GM12875 (cell line): ENCODE measurements around the gene STAMBPL1.

Experiments used
- H3K4me3 ChIP-seq: one replicate; pipeline ENCODE4 v1.5.1; 2011; ENCODE audit warnings: low read depth, low read length, control low read depth
- CTCF ChIP-seq: IDR thresholded peaks from 2 replicates; pipeline ENCODE4 v1.5.1; 2011; ENCODE audit warnings: low read depth, mild to moderate bottlenecking, control low read depth, inconsistent platforms, low read length, moderate library complexity, borderline replicate concordance; ENCODE audit not compliant: insufficient read depth

Gene STAMBPL1

GRCh38 chr10:88854684-88855083 lies 25.4 kb upstream of the STAMBPL1 start:
- no peak overlapping the region for H3K4me3 ChIP-seq
- no peak for TF ChIP-seq CTCF

DNA sequence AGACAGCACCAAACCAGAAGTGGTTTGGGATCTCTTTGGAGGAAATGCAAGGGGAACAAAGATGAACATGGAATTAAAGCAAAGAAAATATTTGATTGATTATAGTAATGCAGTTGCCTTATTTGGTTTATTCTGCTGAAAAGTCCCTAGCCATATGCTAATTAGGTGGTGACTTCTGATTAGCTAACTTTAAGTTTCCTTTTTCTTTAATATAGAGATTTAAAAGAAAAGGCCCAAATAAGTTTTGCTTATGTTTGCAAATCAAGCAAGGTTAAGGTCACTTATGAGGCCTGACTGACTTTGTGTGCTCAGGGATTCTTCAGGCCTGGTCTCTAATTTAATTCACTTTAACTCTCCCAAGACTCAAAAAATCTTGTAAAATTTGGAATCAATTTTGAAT lies 22.2 kb upstream of the STAMBPL1 start:
- no peak for TF ChIP-seq CTCF
- H3K4me3 ChIP-seq, result no peak overlapping the region

- TF ChIP-seq CTCF, result no peak
- H3K4me3 ChIP-seq, result no peak overlapping the region
Observed at GRCh38 chr10:88858491-88858890, 21.6 kb upstream of the STAMBPL1 start.

DNA sequence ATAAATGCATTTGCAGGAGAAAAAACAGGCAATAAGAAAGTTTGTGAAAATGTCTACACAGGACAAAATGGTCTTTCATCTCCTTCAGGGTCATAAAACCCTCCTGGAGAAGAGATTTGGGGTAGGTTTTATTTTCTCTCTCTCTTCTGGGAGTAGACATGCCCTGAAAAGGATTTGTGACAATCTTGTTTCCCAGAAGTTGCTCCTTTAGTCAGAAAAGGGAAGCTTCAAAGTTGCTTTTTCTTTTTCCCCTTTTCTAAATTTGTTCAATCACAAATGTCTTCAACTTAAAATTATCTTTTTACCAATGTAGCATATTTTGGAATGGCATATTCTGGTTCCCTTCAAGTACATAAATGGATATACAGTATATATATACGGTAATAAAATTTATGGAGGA lies 19.0 kb upstream of the STAMBPL1 start:
- TF ChIP-seq CTCF, result no peak
- H3K4me3 ChIP-seq, result no peak overlapping the region

GRCh38 chr10:88865281-88865876 lies 14.7 kb upstream of the STAMBPL1 start:
- TF ChIP-seq CTCF, result no peak
- no peak overlapping the region for H3K4me3 ChIP-seq

GRCh38 chr10:88866454-88866853 lies 13.6 kb upstream of the STAMBPL1 start:
- no peak overlapping the region for H3K4me3 ChIP-seq
- TF ChIP-seq CTCF, result no peak

- no peak overlapping the region for H3K4me3 ChIP-seq
- TF ChIP-seq CTCF, result no peak
Observed at GRCh38 chr10:88870089-88870488, 10.0 kb upstream of the STAMBPL1 start.
